Lower leg skin (tissue), 3 donors: ENCODE results near the gene POSTN.

ENCODE experiments used
- CTCF ChIP-seq, 3 donors: fragments of 450-650 bp; IDR thresholded peaks; one replicate each; pipeline ENCODE4 v1.5.1; 2016; ENCODE audit warnings: antibody characterized with exemption in 3 of 3, mild to moderate bottlenecking in 3 of 3, moderate library complexity in 2 of 3
- POLR2A ChIP-seq, 2 donors: fragments of 450-650 bp; IDR thresholded peaks; one replicate each; pipeline ENCODE4 v1.6.1; 2016 to 2017; ENCODE audit warnings: antibody characterized with exemption in 2 of 2, mild to moderate bottlenecking in 1 of 2, moderate library complexity in 1 of 2

DNA sequence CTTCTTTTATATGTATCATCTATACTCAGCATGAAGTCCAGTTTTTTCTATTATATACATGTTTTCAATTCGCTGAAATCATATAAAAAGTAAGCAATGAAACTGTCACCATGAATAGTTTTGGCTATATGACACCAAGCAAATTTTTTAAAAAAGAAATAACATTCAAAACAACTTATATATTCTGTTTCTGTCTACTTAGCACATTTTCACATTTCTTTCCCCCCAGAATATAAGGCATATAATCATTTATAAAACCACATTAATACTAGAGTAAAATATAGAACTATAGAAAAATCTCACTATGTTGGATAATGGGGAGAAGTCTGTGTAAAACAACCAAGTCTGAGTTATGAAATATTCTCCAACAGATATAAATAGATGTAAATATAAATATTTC, 33.1 kb downstream of the POSTN start:
- TF ChIP-seq POLR2A (IDR thresholded peaks at IDR 0.05) (no peak), CTCF (IDR thresholded peaks at IDR 0.05) (no peak)
